AG20443 (cell line): Measurements from ENCODE around the gene ITPR1.

ENCODE experiments used
- DNase-seq: peaks from one replicate; pipeline ENCODE4 v3.0.0; 2012; ENCODE audit warnings: low spot score, mixed read lengths

ITPR1 gene

DNA sequence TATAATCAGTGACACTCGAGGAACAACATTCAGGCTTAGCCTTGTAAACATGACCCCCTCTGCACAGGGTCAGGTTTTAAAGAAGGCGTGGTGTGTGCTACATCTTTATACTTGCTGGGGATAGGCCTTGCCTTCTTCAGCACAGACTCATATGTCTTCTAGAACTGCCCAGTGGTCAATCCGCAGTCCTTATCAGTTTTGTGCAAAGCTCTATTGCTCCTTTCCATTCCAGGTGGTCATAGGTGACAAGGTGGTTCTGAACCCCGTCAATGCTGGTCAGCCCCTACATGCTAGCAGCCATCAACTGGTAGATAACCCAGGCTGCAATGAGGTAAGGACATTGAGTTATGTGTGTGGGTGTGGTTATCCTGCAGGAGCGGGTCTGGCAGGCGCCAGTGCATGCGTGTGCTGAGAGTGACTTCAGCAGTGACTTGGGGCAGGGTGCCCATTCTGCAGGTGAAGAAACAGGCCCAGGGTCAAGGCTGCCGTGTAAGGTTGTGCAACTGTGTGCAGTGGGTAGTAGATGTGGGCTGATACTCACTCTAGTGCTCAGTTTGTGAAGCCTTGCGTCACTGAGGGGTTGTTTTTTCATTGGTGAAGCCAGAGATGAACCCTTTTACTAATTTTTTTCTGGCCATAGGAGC is 150.9 kb downstream of the ITPR1 start:
- no peak for DNase-seq

DNA sequence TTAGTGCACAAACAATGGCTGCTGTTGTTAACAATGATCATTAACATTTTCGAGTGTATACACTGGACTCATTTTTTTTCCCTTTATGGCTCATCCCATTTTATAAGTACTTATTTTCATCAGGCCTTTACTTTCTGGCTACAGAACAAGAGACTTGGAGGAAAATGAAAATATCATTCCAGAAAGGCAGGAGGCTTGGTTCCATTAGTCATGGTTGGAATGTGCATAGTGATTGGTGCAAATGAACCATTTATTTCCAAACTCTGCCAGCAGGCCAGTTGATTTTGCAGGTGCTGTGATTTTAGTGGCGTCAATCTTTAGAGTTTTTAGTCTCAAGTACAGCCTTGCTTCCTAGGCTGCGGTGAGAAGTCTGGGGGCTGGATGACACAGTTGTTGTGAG is 151.8 kb downstream of the ITPR1 start:
- DNase-seq = peak; percentile 32

DNA sequence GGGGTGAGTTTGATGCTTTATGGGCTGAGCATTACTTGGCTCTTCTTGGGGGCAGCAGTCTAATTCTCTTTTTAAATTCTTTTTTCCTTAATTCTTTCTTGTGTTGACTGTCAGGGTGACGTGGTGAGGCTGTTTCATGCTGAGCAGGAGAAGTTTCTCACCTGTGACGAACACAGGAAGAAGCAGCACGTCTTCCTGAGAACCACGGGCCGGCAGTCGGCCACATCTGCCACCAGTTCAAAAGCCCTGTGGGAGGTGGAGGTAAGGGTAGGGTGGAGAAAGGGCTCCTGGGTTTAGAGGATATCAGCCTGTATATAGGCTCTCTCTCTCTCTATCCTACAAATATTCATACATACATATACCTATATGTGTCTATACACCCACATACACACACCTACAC is 152.3 kb downstream of the ITPR1 start:
- DNase-seq = no peak

DNA sequence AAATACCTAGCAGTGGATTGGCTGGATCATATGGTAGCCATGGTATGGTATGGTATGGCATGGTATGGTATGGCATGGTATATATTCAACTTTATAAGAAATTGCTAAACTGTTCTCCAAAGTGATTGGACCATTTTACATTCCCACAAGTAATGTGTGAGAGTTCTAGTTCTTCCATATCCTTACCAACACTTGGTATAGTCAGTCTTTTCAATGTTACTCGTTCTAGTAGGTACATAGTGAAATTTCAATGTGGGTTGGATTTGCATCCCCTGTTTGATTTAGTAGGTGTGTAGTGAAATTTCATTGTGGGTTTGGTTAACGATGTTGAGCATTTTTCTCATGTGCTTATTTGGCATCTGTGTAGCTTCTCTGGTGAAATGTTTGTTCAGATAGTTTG is 154.3 kb downstream of the ITPR1 start:
- no peak for DNase-seq

DNA sequence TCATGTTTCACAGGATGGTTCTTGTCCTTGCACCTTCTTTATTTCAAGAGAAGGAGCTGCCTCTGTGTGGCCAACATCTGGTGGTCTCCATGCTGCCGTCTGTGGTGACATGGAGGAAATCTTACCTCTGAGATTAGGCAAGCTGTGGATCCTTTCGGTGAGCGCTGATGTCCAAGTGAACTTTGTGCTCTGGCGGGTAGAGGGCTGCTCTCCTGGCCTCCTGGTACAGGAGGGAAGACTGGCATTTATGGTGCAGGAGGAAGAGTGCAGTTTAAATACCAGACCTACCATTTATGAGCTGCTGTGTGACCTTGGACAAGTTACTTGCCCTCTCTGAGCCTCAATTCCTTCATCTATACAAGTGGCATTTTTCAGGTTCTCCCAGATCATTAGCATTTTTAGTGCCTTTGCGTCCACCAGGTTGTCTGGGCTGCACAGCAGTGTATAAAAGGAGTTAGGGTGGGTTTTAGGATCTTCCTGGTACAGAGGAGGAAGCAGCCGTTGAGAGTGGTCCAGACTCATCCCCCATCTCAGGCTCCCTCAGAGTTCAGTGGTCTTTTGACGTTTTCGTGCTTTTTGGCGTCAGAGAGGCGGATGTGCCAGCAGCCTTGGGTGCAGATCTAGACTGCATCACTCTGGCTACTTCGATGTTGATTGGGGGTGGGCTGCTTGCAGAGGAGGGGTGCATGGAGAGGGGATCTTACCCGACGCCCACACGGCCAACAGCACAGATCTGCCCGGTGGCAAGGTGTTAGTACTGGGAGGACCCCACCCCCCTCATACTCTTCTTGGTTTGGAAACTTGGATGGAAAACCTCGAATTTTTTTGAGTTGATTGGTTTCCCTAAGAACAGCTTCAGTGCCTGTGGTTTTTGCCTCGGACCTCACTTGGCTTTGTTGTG is 162.2 kb downstream of the ITPR1 start:
- no peak for DNase-seq

DNA sequence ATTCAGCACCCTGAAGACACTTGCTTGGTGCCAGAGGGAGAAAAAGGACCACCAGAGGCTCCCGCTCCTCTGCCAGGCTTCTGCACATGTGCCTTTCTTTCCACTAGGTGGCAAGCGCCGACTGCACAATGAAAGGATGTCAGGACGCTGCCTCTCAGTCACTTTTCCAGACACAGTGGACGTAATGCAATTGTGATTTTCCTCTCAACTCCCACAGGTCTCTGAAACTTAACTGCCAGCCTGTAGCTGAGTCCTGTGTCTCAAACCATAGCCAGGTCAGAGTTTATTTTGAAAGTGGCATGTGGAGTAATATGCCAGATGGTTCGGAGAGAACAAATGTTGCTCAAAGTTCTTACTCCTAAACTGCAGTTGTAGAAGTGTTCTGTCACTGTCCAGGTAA is 162.9 kb downstream of the ITPR1 start:
- DNase-seq = peak; percentile 87

DNA sequence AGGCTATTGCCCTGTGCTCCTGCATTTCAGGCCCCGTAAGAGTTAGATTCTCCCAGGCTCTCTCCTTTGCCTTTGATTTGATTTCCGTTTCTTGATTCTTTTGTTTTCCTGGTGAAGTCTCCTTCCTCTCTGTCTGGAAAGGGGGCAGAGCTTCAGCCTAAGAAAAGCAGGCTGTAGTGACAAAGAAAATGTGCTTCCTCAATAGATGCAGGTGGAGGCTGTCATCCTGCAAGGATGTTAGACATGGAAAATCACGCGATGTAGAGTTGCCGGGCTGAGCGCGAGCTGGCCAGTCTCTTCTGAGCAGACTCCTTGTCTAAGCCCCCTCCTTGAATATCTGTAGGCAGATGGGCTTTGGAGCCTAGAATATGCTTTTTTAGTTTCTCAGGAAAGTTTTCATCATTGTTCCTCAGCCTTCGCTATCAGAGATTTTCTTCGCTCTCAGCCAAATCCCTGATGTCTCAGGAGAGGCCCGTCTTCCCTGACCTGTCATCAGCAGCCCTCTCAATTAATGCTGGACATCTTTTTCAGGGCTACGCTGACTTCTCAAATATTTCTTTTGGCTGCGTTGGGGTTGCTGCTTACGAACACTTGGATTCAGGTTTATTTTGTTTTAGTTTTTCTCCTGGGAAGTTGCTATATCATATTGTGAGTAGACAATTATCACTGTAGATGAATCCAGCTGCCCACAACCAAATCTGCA is 163.6 kb downstream of the ITPR1 start:
- DNase-seq = no peak

DNA sequence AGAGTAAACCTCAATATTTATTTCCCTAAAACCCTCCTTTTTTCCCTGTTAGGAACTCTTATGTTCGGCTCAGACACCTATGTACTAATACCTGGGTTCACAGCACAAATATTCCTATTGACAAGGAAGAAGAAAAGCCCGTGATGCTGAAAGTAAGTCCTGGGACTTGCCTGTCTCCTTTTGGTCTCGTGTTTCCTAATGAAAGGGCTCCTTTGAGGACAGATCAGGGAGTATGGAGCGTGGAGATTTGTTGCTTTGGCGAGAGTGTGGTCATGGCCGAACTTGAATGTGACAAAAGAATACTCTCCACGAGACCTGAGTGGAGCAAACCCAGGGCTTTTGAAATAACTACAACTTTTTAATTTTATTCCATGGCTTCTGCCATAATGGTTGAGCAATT is 167.8 kb downstream of the ITPR1 start:
- no peak for DNase-seq

DNA sequence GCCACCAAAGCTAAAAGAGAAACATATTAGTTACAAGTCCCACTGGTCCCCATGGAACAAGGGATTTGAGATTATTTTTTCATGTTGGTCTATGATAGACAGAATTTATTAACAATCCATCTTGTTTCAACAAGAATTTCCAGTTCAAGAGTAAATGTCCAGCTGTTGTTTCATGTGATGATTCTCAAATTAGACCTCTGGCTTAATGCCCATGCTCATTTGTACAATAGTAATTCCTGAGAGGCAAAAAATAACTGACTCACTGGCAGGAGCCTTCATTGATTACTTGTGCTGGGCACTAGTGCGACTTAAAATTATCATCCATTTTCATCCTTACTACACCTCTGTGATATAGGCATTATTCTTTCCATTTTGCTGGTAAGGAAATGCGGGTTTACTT is 171.3 kb downstream of the ITPR1 start:
- no peak for DNase-seq

DNA sequence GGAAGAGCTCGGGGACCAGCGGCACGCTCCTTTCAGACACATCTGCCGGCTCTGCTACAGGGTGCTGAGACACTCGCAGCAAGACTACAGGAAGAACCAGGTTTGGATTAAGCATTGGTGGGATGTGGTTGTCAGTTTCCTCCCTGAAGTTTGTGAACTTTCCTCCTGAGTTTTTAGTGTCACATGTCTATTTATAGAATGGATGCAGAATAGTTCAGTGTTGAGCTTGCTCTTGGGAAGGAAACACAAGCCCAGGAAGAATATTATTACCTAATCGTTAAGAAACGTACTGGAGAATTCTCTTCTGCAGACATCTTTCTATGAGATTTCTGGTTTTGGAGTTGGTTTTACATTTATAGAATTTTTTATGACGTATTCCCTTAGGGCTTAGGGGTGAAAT is 172.0 kb downstream of the ITPR1 start:
- DNase-seq = no peak

DNA sequence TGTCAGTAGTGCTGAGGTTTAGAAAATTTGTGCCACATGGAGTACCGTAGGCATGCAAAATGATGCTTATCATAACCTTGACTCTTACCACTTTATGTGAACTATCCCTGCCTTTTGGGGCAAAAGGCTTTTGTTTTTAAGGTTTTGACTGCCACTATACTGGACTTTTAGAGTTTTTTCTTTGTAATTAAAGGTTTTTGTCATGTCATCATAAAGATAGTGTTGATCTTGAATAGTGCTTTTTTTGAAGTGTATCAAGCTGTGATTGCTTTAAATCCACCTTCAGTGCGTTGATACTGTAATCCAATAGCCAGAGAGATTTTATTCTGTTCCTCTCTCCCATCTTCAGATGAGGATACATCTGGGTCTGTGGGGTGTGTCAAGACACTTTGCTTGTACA is 172.9 kb downstream of the ITPR1 start:
- no peak for DNase-seq

DNA sequence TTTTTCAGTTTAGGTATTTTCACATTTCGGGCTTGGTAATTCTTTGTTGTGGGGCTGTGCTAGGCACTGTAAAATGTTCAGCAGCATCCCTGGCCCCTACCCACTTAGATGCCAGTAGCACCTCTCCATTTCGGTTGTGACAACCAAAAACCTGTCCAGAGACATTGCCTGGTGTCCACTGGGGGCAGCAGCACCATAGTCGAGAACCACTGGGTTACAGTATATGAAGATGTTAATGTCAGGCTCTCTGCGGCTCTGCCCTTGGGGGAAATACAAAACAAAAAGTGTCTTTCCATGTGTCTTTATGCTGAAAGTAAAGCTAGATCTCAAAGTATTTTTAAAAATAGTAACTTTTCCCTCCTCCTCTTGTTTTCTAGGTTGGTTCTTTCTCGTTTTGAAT is 177.2 kb downstream of the ITPR1 start:
- DNase-seq = peak; percentile 47

DNA sequence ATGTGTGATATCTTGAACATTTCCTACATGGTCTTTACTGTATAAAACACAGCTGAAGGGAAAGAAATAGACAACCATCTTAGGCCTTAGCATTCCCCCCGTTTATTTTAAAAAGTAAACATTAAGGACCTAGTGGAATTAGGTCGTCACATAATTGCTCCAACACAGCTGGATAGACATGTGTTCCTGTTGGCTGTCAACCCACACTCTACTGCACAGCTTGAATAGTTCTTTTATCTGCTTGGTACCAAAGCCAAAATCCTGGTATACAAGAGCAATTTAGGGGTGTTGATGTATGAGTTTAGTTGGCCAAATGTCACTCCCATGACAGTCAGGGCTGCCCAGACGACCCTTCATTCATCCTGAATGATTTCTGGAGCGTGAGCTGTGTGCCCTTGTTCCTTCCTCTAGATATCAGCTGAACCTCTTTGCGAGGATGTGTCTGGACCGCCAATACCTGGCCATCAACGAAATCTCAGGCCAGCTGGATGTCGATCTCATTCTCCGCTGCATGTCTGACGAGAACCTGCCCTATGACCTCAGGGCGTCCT is 179.7 kb downstream of the ITPR1 start:
- no peak for DNase-seq

DNA sequence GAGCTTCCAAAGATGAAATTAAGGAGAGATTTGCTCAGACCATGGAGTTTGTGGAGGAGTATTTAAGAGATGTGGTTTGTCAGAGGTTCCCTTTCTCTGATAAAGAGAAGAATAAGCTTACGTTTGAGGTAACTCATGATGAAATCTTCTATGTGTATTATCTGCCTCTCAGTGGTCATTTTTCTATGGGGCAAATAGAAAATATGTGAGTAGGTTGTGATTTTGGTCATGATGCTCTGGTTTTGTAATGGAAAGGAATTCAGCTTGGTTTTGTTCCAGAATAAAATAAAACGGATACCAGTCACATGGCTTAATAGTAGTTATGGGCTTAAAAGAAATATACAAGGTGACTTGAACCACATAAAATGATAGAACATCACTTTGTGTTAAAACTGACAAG is 181.1 kb downstream of the ITPR1 start:
- DNase-seq = peak; percentile 44

DNA sequence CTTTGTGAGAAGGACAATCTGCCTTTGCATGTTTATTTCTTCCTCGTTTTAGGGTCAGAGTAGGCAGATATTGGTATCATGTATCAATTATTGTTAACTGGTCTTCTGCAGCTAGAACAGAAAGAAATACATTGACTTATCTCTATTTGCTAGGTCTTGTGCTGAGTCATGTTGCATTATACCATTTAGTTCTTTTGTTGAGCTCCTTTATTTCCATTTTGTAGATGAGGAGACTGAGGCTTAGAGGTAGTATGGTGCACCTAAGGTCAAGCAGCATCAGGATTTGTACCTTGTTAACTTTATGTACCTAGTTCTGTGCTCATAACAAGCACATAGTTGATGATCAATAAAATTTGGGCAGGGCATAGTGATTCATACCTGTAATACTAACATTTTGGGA is 182.6 kb downstream of the ITPR1 start:
- DNase-seq = no peak

DNA sequence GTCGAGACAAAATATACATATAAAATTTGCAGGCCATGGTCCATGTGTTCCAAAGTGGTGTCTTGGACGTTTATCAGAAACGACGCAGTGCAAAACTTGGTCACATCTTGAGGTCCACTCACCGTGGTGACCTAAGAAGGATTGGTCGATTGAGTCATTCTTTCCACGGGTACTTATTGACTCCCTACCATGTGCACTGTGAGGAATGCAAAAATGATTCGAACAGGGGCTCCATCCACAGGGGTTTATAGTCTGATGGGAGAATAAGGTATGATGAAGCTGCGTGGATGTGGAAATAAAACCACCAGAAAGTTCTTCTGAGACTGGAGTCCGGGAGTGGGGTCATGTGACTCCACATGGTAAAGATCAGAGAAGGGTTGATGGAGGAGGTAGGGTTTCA is 185.2 kb downstream of the ITPR1 start:
- DNase-seq = no peak

DNA sequence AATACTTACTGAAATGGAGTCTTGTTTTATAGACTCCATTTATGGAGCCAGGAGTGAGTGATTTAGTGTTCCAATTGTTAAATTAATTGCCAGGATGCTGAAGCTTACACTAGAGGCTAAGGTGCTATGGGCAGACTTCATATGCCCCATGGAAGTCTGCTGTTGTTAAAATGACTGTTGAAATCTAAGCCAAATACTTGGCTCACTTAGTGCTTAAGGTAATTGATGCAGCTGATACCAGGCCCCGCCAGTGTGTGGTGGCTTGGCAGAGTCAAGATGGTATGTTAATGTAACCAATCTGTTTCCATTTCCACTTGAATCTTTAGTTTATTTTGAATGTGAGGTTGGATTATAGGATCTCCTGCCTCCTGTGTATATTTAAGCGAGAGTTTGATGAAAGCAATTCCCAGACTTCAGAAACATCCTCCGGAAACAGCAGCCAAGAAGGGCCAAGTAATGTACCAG is 187.1 kb downstream of the ITPR1 start:
- no peak for DNase-seq

DNA sequence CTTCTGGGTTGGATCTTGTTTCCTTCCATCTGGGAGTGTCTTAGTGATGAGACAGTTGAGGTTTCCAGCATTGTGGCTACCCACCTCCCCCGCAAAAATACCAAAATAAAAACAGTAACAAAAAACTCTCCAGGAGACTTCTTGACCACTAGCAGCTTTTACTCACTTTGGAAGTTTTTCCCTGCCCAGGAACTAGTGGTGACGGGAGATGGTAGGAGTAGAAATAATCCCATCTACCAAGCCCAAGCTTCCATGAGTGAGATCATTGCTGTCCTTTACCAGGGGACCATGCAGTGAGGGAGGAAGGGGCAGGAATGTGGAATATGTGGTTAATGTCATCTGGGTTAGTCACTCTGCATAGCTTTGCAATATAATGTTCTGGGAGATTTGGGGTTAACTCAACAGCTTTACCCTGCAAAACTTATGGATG is 187.7 kb downstream of the ITPR1 start:
- DNase-seq = peak; percentile 14

DNA sequence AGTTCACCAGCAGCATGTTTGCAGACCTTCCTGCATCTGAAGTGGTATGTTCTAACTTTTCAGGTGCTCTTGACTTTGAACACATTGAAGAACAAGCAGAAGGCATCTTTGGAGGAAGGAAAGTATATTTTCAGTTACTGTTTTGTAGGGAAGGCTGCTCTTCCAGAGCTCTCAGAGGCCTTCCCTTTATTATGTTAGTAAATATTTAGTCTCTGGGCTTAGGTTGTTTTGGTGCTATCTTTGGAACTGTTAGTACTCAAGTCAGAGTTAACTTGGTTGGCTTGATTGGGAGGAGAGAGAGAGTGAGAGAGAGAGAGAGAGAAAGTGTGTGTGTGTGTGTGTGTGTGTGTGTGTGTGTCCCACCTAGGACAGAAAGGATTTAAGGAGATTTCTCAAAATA is 188.2 kb downstream of the ITPR1 start:
- DNase-seq = no peak

DNA sequence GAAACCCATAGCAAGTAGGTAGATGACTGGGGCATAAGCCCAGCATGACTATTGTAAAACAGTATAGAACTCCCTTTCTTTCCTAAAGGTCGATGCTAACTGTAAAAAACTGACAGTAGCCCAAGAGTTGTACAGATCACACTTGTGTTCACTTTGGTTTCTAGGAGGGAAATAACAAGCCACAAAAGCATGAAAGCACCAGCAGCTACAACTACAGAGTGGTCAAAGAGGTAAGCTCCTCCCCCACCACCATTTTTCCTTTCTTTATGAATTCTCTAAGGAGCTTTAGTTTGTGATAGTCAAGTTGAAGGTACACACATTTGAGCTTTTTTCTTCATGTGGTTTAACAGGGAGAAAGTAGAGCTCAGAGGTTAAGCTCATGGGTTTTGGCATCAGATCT is 191.0 kb downstream of the ITPR1 start:
- no peak for DNase-seq

DNA sequence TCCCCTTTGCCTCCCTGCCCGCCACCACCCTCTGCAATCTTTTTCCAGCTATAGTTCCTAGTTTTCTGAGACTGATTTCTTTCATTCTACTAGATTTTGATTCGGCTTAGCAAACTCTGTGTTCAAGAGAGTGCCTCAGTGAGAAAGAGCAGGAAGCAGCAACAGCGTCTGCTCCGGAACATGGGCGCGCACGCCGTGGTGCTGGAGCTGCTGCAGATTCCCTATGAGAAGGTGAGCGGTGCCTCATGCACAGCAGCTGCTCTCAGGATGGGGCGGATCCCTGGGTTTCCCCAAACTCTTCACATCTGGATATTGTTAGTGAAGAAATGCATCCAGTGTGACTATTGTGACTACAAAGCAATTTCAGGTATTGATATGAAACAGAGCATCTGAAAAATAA is 191.8 kb downstream of the ITPR1 start:
- no peak for DNase-seq

DNA sequence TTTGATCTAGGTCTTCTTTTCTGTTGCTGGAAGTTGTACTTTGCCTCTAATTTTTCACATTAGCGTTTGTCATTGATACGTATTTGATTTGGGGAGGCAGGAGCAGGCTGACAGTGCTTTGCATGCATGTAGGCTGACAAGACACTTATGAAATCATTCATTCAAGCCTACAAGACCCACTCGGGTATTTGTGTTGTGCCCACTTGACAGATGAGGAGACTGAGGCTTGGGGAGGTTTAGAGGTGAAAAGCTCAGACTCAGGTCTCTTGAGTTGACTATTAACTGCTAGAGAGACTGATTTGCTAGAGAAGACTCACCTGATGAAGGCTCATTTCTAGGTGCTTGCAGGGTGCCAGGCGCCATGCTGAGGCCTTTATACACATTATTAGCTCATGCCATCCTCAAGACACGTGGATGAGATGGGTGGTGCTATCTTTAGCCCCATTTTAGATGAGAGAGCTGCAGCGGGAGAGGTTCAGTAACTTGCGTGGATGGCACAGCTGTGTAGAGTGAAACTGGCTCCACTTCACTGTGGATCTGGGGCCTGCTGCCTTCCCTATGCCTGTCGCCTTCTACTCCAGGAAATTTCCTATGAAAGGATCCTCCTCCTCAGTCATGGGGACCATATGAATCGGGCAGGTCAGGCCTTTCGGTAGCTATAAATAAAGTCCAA is 192.7 kb downstream of the ITPR1 start:
- DNase-seq = no peak
